HG03025 (cell line): ENCODE measurements around the gene C5orf34.
"Not testable (repeated sequence)": the region's sequence is repeated elsewhere in the genome, so short reads cannot be mapped to it uniquely, and the experiment has no call there.

ENCODE experiments used
- ATAC-seq: cut with Tn5 transposase; IDR thresholded peaks from one replicate; pipeline ENCODE4 v1.9.1; 2021; ENCODE audit warnings: mild to moderate bottlenecking, moderate library complexity; ENCODE audit not compliant: unreplicated experiment, low FRiP score

Gene C5orf34

GRCh38 chr5:43515678-43516048, 715 bp upstream of the C5orf34 start:
- no peak for ATAC-seq

- ATAC-seq, result peak; percentile 36
These were observed 505 bp downstream of the C5orf34 start for GRCh38 chr5:43514471-43514815.

GRCh38 chr5:43514025-43514424, 923 bp downstream of the C5orf34 start:
- no peak for ATAC-seq

- ATAC-seq, result not testable (repeated sequence)
These were observed 3.9 kb downstream of the C5orf34 start for GRCh38 chr5:43511062-43511461.

- ATAC-seq, result no peak
These were observed 16.4 kb downstream of the C5orf34 start for GRCh38 chr5:43498581-43498980.

GRCh38 chr5:43497311-43498104, 17.4 kb downstream of the C5orf34 start:
- ATAC-seq, result no peak

GRCh38 chr5:43491326-43491725, 23.6 kb downstream of the C5orf34 start:
- ATAC-seq, result no peak

GRCh38 chr5:43486353-43486752, 28.6 kb downstream of the C5orf34 start:
- ATAC-seq, result no peak

GRCh38 chr5:43485406-43485805, 29.5 kb downstream of the C5orf34 start:
- ATAC-seq, result no peak

- ATAC-seq, result peak; percentile 67
These were observed 30.7 kb downstream of the C5orf34 start for GRCh38 chr5:43484106-43484849.

- peak; percentile 88 for ATAC-seq
These were observed 31.4 kb downstream of the C5orf34 start, which contains the start of gene TMEM267 for GRCh38 chr5:43483298-43484105. TSS of gene TMEM267 (minus strand) at chr5:43483865. CDS start at chr5:43453969, 29,896 bp downstream.

- ATAC-seq, result no peak
These were observed 32.3 kb downstream of the C5orf34 start for GRCh38 chr5:43482490-43483297.

GRCh38 chr5:43469671-43470391, 45.1 kb downstream of the C5orf34 start:
- ATAC-seq, result no peak

GRCh38 chr5:43467100-43467499, 47.8 kb downstream of the C5orf34 start:
- ATAC-seq, result no peak

GRCh38 chr5:43465455-43465854, 49.5 kb downstream of the C5orf34 start:
- not testable (repeated sequence) for ATAC-seq

- no peak for ATAC-seq
These were observed 53.9 kb downstream of the C5orf34 start for GRCh38 chr5:43461066-43461465.

- ATAC-seq, result no peak
These were observed 58.4 kb downstream of the C5orf34 start for GRCh38 chr5:43456556-43456955.

- ATAC-seq, result not testable (repeated sequence)
These were observed 73.4 kb downstream of the C5orf34 start for GRCh38 chr5:43441575-43441974.

- ATAC-seq, result no peak
These were observed 77.8 kb downstream of the C5orf34 start for GRCh38 chr5:43437062-43437660.
